H1 (cell line): ENCODE data around the gene NR1I3. TPM values are rescaled to one million over a fixed set of nuclear protein-coding genes. Genes with fewer than 3 reads are reported as not detected.
A peak's percentile ranks its signal among the peaks of the same experiment; 100 is the strongest.

Experiments
- CTCF ChIA-PET: fragments of 300-600 bp; sonication (Branson Sonifier 250); formaldehyde crosslinking; loops from one replicate; lab custom pipeline; 2021; ENCODE audit not compliant: partially characterized antibody; lab: Charles Lee
- POLR2A ChIA-PET: fragments of 300-600 bp; sonication (Branson Sonifier 250); formaldehyde crosslinking; loops from one replicate; lab custom pipeline; 2021; ENCODE audit warnings: inconsistent platforms; ENCODE audit not compliant: partially characterized antibody; lab: Charles Lee
- DNase-seq, 2 experiments: peaks; one replicate each; pipeline versions ENCODE4 v3.0.0 to v3.0.0-alpha.2; 2010 to 2022; ENCODE audit warnings: low spot score in 2 of 2, low read depth in 1 of 2, mixed read lengths in 1 of 2
- FAIRE-seq: peaks from 2 replicates; lab custom pipeline; 2011; peaks lifted over from hg19 to GRCh38; lab: Jason Lieb, UNC
- H2AFZ ChIP-seq: 2 replicates; pipeline ENCODE4 v1.8.1; 2012; ENCODE audit warnings: low read length, inconsistent platforms
- H2AK5ac ChIP-seq: 2 replicates; pipeline ENCODE4 v1.6.1; 2013; ENCODE audit warnings: low read depth, low read length
- H2BK120ac ChIP-seq: replicated peaks from 2 replicates; pipeline ENCODE3; 2013; ENCODE audit warnings: low read depth, low read length, inconsistent platforms
- H2BK12ac ChIP-seq: 2 replicates; pipeline ENCODE4 v1.6.1; 2013; ENCODE audit warnings: low read depth, low read length
- H2BK15ac ChIP-seq: 2 replicates; pipeline ENCODE4 v1.6.1; 2013; ENCODE audit warnings: low read length
- H2BK20ac ChIP-seq: 2 replicates; pipeline ENCODE4 v1.6.1; 2013; ENCODE audit warnings: low read length
- H2BK5ac ChIP-seq: 2 replicates; pipeline ENCODE4 v1.6.1; 2013; ENCODE audit warnings: low read depth, low read length
- H3K14ac ChIP-seq: 2 replicates; pipeline ENCODE4 v1.6.1; 2013; ENCODE audit warnings: inconsistent platforms; ENCODE audit not compliant: insufficient read length
- H3K18ac ChIP-seq: 2 replicates; pipeline ENCODE4 v1.6.1; 2013; ENCODE audit warnings: low read length; ENCODE audit errors: extremely low read depth
- H3K23ac ChIP-seq: 2 replicates; pipeline ENCODE4 v1.6.1; 2013; ENCODE audit warnings: inconsistent platforms; ENCODE audit not compliant: insufficient read length
- H3K23me2 ChIP-seq: 2 replicates; pipeline ENCODE4 v1.6.1; 2013; ENCODE audit warnings: low read depth, low read length
- H3K27ac ChIP-seq: 2 replicates; pipeline ENCODE4 v1.6.1; 2011; ENCODE audit warnings: low read depth, low read length, inconsistent platforms
- H3K27me3 ChIP-seq, 4 experiments: replicated peaks in 1 of 4; 1 replicate in 1 of 4; 2 replicates in 3 of 4; pipeline versions ENCODE4 v1.6.1 to v1.8.1; 2011 to 2013; ENCODE audit warnings: low read length in 3 of 4, mild to moderate bottlenecking in 3 of 4, inconsistent platforms in 2 of 4, mixed read lengths in 2 of 4, moderate library complexity in 1 of 4; ENCODE audit not compliant: control insufficient read depth in 3 of 4, insufficient read depth in 3 of 4; ENCODE audit errors: extremely low read depth in 1 of 4
- H3K36me3 ChIP-seq, 4 experiments: 2 replicates each; pipeline versions ENCODE4 v1.6.1 to v1.8.1; 2011 to 2013; ENCODE audit warnings: mild to moderate bottlenecking in 4 of 4, low read length in 3 of 4, moderate library complexity in 2 of 4, control low read depth in 1 of 4, inconsistent platforms in 1 of 4; ENCODE audit not compliant: insufficient read depth in 4 of 4, control insufficient read depth in 2 of 4
- H3K4ac ChIP-seq: replicated peaks from 2 replicates; pipeline ENCODE3; 2013; ENCODE audit warnings: low read length, low read depth, mixed read lengths, inconsistent platforms; ENCODE audit not compliant: insufficient read length
- H3K4me1 ChIP-seq, 4 experiments: replicated peaks in 1 of 4; 1 replicate in 1 of 4; 2 replicates in 3 of 4; pipeline versions ENCODE4 v1.6.1 to v1.8.1; 2011 to 2013; ENCODE audit warnings: low read length in 3 of 4, inconsistent platforms in 2 of 4, mixed read lengths in 1 of 4; ENCODE audit not compliant: insufficient read depth in 4 of 4, control insufficient read depth in 3 of 4
- H3K4me2 ChIP-seq, 2 experiments: 2 replicates each; pipeline versions ENCODE4 v1.6.1 to v1.8.1; 2011 to 2013; ENCODE audit warnings: low read depth in 2 of 2, low read length in 2 of 2, control low read depth in 1 of 2, inconsistent platforms in 1 of 2, mild to moderate bottlenecking in 1 of 2; ENCODE audit not compliant: insufficient read depth in 1 of 2
- H3K4me3 ChIP-seq, 4 experiments: fragments of 200-600, 300-600 bp in 1 of 4; sonication (generic), shearing (Covaris generic), sonication (Bioruptor Twin) in 1 of 4; 2 replicates each; pipeline versions ENCODE4 v1.5.1 to v1.8.1; 2011 to 2016; ENCODE audit warnings: low read length in 4 of 4, low read depth in 3 of 4, control low read depth in 2 of 4, inconsistent platforms in 2 of 4, mild to moderate bottlenecking in 2 of 4, mixed read lengths in 1 of 4, moderate library complexity in 1 of 4; ENCODE audit not compliant: insufficient read depth in 2 of 4; ENCODE audit errors: extremely low read depth in 1 of 4
- H3K56ac ChIP-seq: replicated peaks from 2 replicates; pipeline ENCODE3; 2013; ENCODE audit warnings: low read depth, mild to moderate bottlenecking, mixed read lengths, low read length, inconsistent platforms; ENCODE audit not compliant: insufficient read length
- H3K79me1 ChIP-seq: 2 replicates; pipeline ENCODE4 v1.6.1; 2013; ENCODE audit warnings: low read depth, low read length, control low read depth
- H3K79me2 ChIP-seq, 2 experiments: 2 replicates each; pipeline versions ENCODE4 v1.6.1 to v1.8.1; 2012 to 2013; ENCODE audit warnings: low read length in 2 of 2, mild to moderate bottlenecking in 2 of 2, inconsistent platforms in 1 of 2; ENCODE audit not compliant: insufficient read depth in 2 of 2, control insufficient read depth in 1 of 2
- H3K9ac ChIP-seq, 4 experiments: replicated peaks in 1 of 4; 1 replicate in 1 of 4; 2 replicates in 3 of 4; pipeline versions ENCODE4 v1.6.1 to v1.8.1; 2011 to 2013; ENCODE audit warnings: low read depth in 3 of 4, low read length in 3 of 4, control low read depth in 2 of 4, mild to moderate bottlenecking in 2 of 4, moderate library complexity in 2 of 4, inconsistent platforms in 1 of 4; ENCODE audit errors: extremely low read depth in 1 of 4
- H3K9me3 ChIP-seq, 2 experiments: 2 replicates each; pipeline versions ENCODE4 v1.6.1 to v1.8.1; 2012 to 2013; ENCODE audit warnings: mild to moderate bottlenecking in 2 of 2, moderate library complexity in 2 of 2, control low read depth in 1 of 2, inconsistent platforms in 1 of 2, low read depth in 1 of 2, low read length in 1 of 2, mixed read lengths in 1 of 2; ENCODE audit not compliant: insufficient read depth in 2 of 2
- H4K20me1 ChIP-seq, 2 experiments: replicated peaks in 1 of 2; 2 replicates each; pipeline versions ENCODE3 to v1.8.1; 2011 to 2013; ENCODE audit warnings: inconsistent platforms in 2 of 2, low read length in 2 of 2, mild to moderate bottlenecking in 1 of 2; ENCODE audit not compliant: insufficient read depth in 2 of 2, control insufficient read depth in 1 of 2
- H4K5ac ChIP-seq: 2 replicates; pipeline ENCODE4 v1.6.1; 2013; ENCODE audit warnings: low read length, low read depth, mixed read lengths, inconsistent platforms; ENCODE audit not compliant: insufficient read length
- H4K8ac ChIP-seq: 2 replicates; pipeline ENCODE4 v1.8.0; 2013; ENCODE audit warnings: mild to moderate bottlenecking, moderate library complexity, low read length, inconsistent platforms; ENCODE audit not compliant: insufficient read depth; ENCODE audit errors: extremely low read depth
- H4K91ac ChIP-seq: replicated peaks from 2 replicates; pipeline ENCODE3; 2013; ENCODE audit warnings: low read length, mixed read lengths, inconsistent platforms; ENCODE audit not compliant: insufficient read length
- ATF3 ChIP-seq: IDR thresholded peaks from 2 replicates; pipeline ENCODE4 v1.6.1; 2011; ENCODE audit warnings: low read depth, mild to moderate bottlenecking, low read length; ENCODE audit not compliant: insufficient read depth
- E2F6 ChIP-seq: IDR thresholded peaks from 2 replicates; pipeline ENCODE4 v1.6.1; 2012; ENCODE audit warnings: inconsistent platforms
- HDAC2 ChIP-seq, 2 experiments: fragments of 300-600 bp in 1 of 2; sonication (generic) in 1 of 2; IDR thresholded peaks; 2 replicates each; pipeline ENCODE4 v1.6.1; 2011 to 2012; ENCODE audit warnings: low read depth in 2 of 2, low read length in 2 of 2, mild to moderate bottlenecking in 2 of 2, moderate library complexity in 2 of 2, borderline replicate concordance in 1 of 2, inconsistent platforms in 1 of 2
- NANOG ChIP-seq: IDR thresholded peaks from 2 replicates; pipeline ENCODE4 v1.6.1; 2011; ENCODE audit warnings: low read length, low read depth, mild to moderate bottlenecking, inconsistent platforms; ENCODE audit not compliant: insufficient read depth, poor library complexity, severe bottlenecking
- POU5F1 ChIP-seq: IDR thresholded peaks from 2 replicates; pipeline ENCODE4 v1.6.1; 2011; ENCODE audit warnings: low read depth, mild to moderate bottlenecking, low read length, moderate library complexity
- TAF1 ChIP-seq: IDR thresholded peaks from 2 replicates; pipeline ENCODE4 v1.6.1; 2011; ENCODE audit warnings: mild to moderate bottlenecking, low read depth, low read length
- TAF7 ChIP-seq: optimal IDR thresholded peaks from 2 replicates; pipeline ENCODE3; 2011; ENCODE audit warnings: low read depth, mild to moderate bottlenecking, inconsistent platforms, low read length, moderate library complexity, borderline replicate concordance
- TCF12 ChIP-seq: IDR thresholded peaks from 2 replicates; pipeline ENCODE4 v1.6.1; 2011; ENCODE audit warnings: low read depth, mild to moderate bottlenecking, low read length
- YY1 ChIP-seq: IDR thresholded peaks from 2 replicates; pipeline ENCODE4 v1.6.1; 2011; ENCODE audit warnings: low read depth, mild to moderate bottlenecking, low read length
- WGBS, 2 experiments: shearing (Covaris generic) in 1 of 2; methylation state at CpG; one replicate each; pipeline versions ENCODE4 v1.1.6 to v1.1.7; 2013 to 2015; ENCODE audit warnings: low lambda C conversion rate in 2 of 2, mixed read lengths in 2 of 2, inconsistent platforms in 1 of 2, low coverage in 1 of 2, missing lambda C conversion rate in 1 of 2; ENCODE audit not compliant: insufficient replicate concordance in 2 of 2, insufficient coverage in 1 of 2, insufficient read length in 1 of 2; ENCODE audit errors: extremely low coverage in 1 of 2, missing lambda C conversion rate in 1 of 2; 5-methylcytosine and 5-hydroxymethylcytosine counted together
- polyA plus RNA-seq, 7 experiments: library from polyadenylated mRNA; depleted of rRNA in 3 of 7; stranded (reverse) in 5 of 7; unstranded in 2 of 7; fragments of >200 nt in 5 of 7; fragments of 200-250 nt in 2 of 7; gene quantifications; 1 replicate in 5 of 7; 2 replicates in 1 of 7; 4 replicates in 1 of 7; pipeline versions ENCODE4 v1.2.1 to v1.2.3, GENCODE V29; 2011 to 2013; ENCODE audit warnings: missing spikeins in 2 of 7, mixed read lengths in 2 of 7
- total RNA-seq: library from RNA; stranded (reverse); fragmentation: NEBNext Ultra II Directional; extraction: Animal tissue kit (Norgen Biotek cat#: 25700); gene quantifications from 2 replicates; pipeline ENCODE4 v1.2.1, GENCODE V29; 2021

NR1I3 gene
- total and polyA plus RNA-seq, 2 of the 8 experiments (the other 6 are each of a cell fraction or from before 2014, with no cell fraction given): not detected

DNA sequence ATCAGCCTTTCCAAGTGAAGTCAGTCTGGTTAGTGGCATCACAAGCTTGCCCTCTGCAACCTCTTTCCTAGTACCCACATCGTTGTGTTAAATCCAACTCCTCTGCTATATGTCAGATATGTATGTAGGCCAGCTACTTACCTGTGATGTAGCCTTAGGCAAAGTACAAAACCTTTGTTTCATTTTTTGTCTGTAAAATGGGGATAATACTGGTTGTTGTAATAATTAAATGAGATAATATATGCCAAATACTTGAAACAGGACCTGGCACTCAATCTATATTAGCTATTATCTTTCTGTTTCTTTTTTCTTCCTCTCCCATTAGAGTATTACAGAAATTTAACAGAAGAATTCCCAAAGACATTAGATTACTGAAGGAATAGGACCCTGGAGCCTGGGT lies 21.8 kb upstream of the NR1I3 start:
- H3K18ac ChIP-seq: no peak overlapping the region
- H2BK15ac ChIP-seq: no peak overlapping the region
- no peaks in the 10 kb centered on the region for H3K79me2 ChIP-seq
- H2BK120ac ChIP-seq: no peak overlapping the region
- no peaks in the 10 kb centered on the region for H4K20me1 ChIP-seq
- no peak overlapping the region for H3K27ac ChIP-seq
- DNase-seq (no peak), FAIRE-seq (no peak)
- H2AFZ ChIP-seq: no peak overlapping the region
- H3K27me3 ChIP-seq: peaks cover 7 to 25% (median 22%) of the 10 kb centered on the region in 4 experiments
- no peak overlapping the region for H2BK12ac ChIP-seq
- no peak overlapping the region for H3K14ac ChIP-seq
- peaks cover 11 to 12% of the 10 kb centered on the region in 2 experiments for H3K9me3 ChIP-seq
- no peaks in the 10 kb centered on the region for H3K79me1 ChIP-seq
- H3K4me1 ChIP-seq: peaks cover 0 to 8% (median 3%) of the 10 kb centered on the region in 4 experiments; a peak in 3 of 7 replicates
- peak overlapping the region in 1 of 2 experiments; percentile 94; a peak in 1 of 4 replicates for H3K4me2 ChIP-seq
- no peak overlapping the region for H2BK20ac ChIP-seq
- H3K36me3 ChIP-seq: peaks cover 0 to 3% (median 0%) of the 10 kb centered on the region in 4 experiments; a peak in 1 of 8 replicates
- no peak overlapping the region for H4K91ac ChIP-seq
- H3K23me2 ChIP-seq: peaks cover 9% of the 10 kb centered on the region
- no peak overlapping the region for H2AK5ac ChIP-seq
- ChIA-PET POLR2A (interaction anchor here (0.7 to 3.6 kb wide), 6 partner anchors 11 to 54 kb away, joined by 3 to 23 read pairs (median 3); partner anchors contain the start of gene SDHC), CTCF (interaction anchor here (0.7 to 5.8 kb wide), 11 partner anchors 9 to 63 kb away, joined by 3 to 67 read pairs (median 10); partner anchors contain the start of genes NDUFS2 and TOMM40L)
- no peak overlapping the region for H3K9ac ChIP-seq
- no peak overlapping the region for H3K4ac ChIP-seq
- H4K5ac ChIP-seq: no peak overlapping the region
- H3K23ac ChIP-seq: no peak overlapping the region
- H2BK5ac ChIP-seq: no peak overlapping the region
- no peak overlapping the region for H3K56ac ChIP-seq
- no peak overlapping the region for H4K8ac ChIP-seq
- H3K4me3 ChIP-seq: no peak overlapping the region; a peak in 1 of 8 replicates
- WGBS, 2 experiments: 84% methylated on average over 1 of the region's 1 CpG; no CpG with 5 or more reads in 1 of the 2 experiments
- TF ChIP-seq TAF7: no peak
- no peak for TF ChIP-seq HDAC2 (IDR thresholded peaks at IDR 0.05; ENCODE audit: borderline replicate concordance in 1 of 2, low read depth in 2 of 2, low read length in 2 of 2)
- TF ChIP-seq POU5F1: no peak
- no peak for TF ChIP-seq YY1
- TF ChIP-seq E2F6: no peak
- no peak for TF ChIP-seq TAF1
- TF ChIP-seq NANOG: no peak
- TF ChIP-seq ATF3: no peak
- no peak for TF ChIP-seq TCF12
